Breast epithelium (tissue), 3 donors: ENCODE data around the gene DUS4L.

Source experiments
- POLR2A ChIP-seq: fragments of 450-650 bp; IDR thresholded peaks from one replicate; pipeline ENCODE4 v1.6.1; 2016; ENCODE audit warnings: antibody characterized with exemption, mild to moderate bottlenecking, moderate library complexity
- TF ChIP-seq, protein P1 (sequence below), 3 donors: fragments of 450-650 bp; IDR thresholded peaks; one replicate each; pipeline ENCODE4 v1.5.1; 2016 to 2017; ENCODE audit warnings: antibody characterized with exemption in 3 of 3, mild to moderate bottlenecking in 3 of 3, moderate library complexity in 3 of 3

GRCh38 chr7:107588529-107589130, 24.9 kb downstream of the DUS4L start:
- TF ChIP-seq, protein P1, sequence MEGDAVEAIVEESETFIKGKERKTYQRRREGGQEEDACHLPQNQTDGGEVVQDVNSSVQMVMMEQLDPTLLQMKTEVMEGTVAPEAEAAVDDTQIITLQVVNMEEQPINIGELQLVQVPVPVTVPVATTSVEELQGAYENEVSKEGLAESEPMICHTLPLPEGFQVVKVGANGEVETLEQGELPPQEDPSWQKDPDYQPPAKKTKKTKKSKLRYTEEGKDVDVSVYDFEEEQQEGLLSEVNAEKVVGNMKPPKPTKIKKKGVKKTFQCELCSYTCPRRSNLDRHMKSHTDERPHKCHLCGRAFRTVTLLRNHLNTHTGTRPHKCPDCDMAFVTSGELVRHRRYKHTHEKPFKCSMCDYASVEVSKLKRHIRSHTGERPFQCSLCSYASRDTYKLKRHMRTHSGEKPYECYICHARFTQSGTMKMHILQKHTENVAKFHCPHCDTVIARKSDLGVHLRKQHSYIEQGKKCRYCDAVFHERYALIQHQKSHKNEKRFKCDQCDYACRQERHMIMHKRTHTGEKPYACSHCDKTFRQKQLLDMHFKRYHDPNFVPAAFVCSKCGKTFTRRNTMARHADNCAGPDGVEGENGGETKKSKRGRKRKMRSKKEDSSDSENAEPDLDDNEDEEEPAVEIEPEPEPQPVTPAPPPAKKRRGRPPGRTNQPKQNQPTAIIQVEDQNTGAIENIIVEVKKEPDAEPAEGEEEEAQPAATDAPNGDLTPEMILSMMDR (IDR thresholded peaks at IDR 0.05): no peak
- no peak for TF ChIP-seq POLR2A
